Putamen (tissue), 1 donor: Measurements from ENCODE around the gene FOXN3.
"Not testable (repeated sequence)": the region's sequence is repeated elsewhere in the genome, so short reads cannot be mapped to it uniquely, and the experiment has no call there.

Source experiments
- DNase-seq: peaks from one replicate; pipeline ENCODE4 v3.0.0-alpha.2; 2016; ENCODE audit warnings: low spot score

The FOXN3 gene

GRCh38 chr14:89302396-89302950, 114.6 kb downstream of the FOXN3 start:
- no peak for DNase-seq

GRCh38 chr14:89299587-89299986, 117.4 kb downstream of the FOXN3 start:
- DNase-seq = no peak

GRCh38 chr14:89298056-89298834, 118.8 kb downstream of the FOXN3 start:
- no peak for DNase-seq

- DNase-seq = no peak
These were observed 120.7 kb downstream of the FOXN3 start for GRCh38 chr14:89296281-89296745.

GRCh38 chr14:89294872-89295271, 122.2 kb downstream of the FOXN3 start:
- no peak for DNase-seq

GRCh38 chr14:89294469-89294868, 122.6 kb downstream of the FOXN3 start:
- not testable (repeated sequence) for DNase-seq

GRCh38 chr14:89294060-89294459, 123.0 kb downstream of the FOXN3 start:
- DNase-seq = no peak

- DNase-seq = no peak
These were observed 123.6 kb downstream of the FOXN3 start for GRCh38 chr14:89293314-89293916.

GRCh38 chr14:89292579-89293313, 124.3 kb downstream of the FOXN3 start:
- no peak for DNase-seq

GRCh38 chr14:89291351-89291940, 125.6 kb downstream of the FOXN3 start:
- no peak for DNase-seq

- DNase-seq = no peak
These were observed 126.2 kb downstream of the FOXN3 start for GRCh38 chr14:89290813-89291212.

GRCh38 chr14:89289477-89289876, 127.6 kb downstream of the FOXN3 start:
- DNase-seq = no peak

GRCh38 chr14:89288114-89288513, 128.9 kb downstream of the FOXN3 start:
- DNase-seq = no peak

GRCh38 chr14:89284333-89285058, 132.5 kb downstream of the FOXN3 start:
- DNase-seq = no peak

GRCh38 chr14:89283327-89284060, 133.5 kb downstream of the FOXN3 start:
- no peak for DNase-seq

GRCh38 chr14:89282191-89282590, 134.8 kb downstream of the FOXN3 start:
- DNase-seq = no peak

GRCh38 chr14:89280600-89280999, 136.4 kb downstream of the FOXN3 start:
- no peak for DNase-seq

GRCh38 chr14:89279649-89280232, 137.3 kb downstream of the FOXN3 start:
- DNase-seq = no peak

GRCh38 chr14:89277203-89277602, 139.8 kb downstream of the FOXN3 start:
- DNase-seq = no peak

GRCh38 chr14:89276424-89276975, 140.5 kb downstream of the FOXN3 start:
- no peak for DNase-seq
